ENCODE results near the gene OTX2. TPM values are rescaled to one million over a fixed set of nuclear protein-coding genes. Genes with fewer than 3 reads are reported as not detected.

The OTX2 gene
- polyA plus RNA-seq (2011; rRNA removed) (not detected in 2 replicates), polyA minus RNA-seq (2011; rRNA and poly(A)+ RNA removed) (not detected in 2 replicates)

DNA sequence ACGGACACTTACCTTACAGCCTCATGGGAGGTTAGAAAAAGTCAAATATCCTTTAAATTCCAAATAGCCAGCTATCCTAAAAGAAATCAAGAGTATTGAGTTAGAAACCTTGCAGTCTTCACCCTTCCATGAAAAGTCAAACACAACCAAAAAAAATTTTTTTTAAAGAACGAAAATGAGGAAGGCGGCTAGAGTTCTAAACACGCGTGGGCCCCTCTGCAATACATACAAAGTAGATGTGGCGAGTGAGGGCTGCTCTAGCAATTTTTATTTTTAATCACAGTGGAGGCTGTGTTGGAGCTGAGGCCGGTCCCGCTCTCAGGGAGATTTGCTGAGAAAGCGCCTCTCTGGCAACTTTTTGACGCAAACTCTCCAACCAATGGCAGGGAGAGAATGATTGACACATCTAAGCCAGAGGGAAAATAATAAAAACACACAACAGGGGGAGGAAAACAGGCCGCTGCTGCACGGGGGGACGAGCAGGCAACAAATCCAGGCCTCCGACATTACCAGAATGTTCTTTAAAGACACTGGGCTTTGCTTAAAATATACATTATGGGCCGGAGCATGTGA lies at the start of gene OTX2:
Gene OTX2, minus strand, starts transcription at position 333 of the 573 bp plus-strand sequence. CDS start 5,023 bp downstream, outside the sequence.
- H3K36me3 ChIP-seq (ENCODE audit: control insufficient read depth, insufficient read depth, low read length), result no peaks in the 10 kb centered on the region
- no peak within 1 kb of the TSS for H3K4me3 ChIP-seq (ENCODE audit: low read depth, low read length)
- DNase-seq (ENCODE audit: low read depth), result no peak
- TF ChIP-seq CTCF (IDR thresholded peaks at IDR 0.05; ENCODE audit: insufficient read depth, low read depth, low read length), result no peak
- ChIA-PET POLR2A (no interaction called here), CTCF (no interaction called here)
- peaks cover 56% of the 10 kb centered on the region for H3K27me3 ChIP-seq (ENCODE audit: control insufficient read depth, insufficient read depth, low read length)

- ChIA-PET POLR2A (no interaction called here), CTCF (no interaction called here)
- Histone ChIP-seq H3K27me3 (ENCODE audit: control insufficient read depth, insufficient read depth, low read length) (no peaks in the 10 kb centered on the region), H3K4me3 (ENCODE audit: low read depth, low read length) (no peak overlapping the region), H3K36me3 (ENCODE audit: control insufficient read depth, insufficient read depth, low read length) (no peaks in the 10 kb centered on the region)
- no peak for DNase-seq (ENCODE audit: low read depth)
- TF ChIP-seq CTCF (IDR thresholded peaks at IDR 0.05; ENCODE audit: insufficient read depth, low read depth, low read length), result no peak
Observed at GRCh38 chr14:56858422-56858821, 48.1 kb upstream of the OTX2 start.

- Histone ChIP-seq H3K36me3 (ENCODE audit: control insufficient read depth, insufficient read depth, low read length) (no peaks in the 10 kb centered on the region), H3K27me3 (ENCODE audit: control insufficient read depth, insufficient read depth, low read length) (no peaks in the 10 kb centered on the region), H3K4me3 (ENCODE audit: low read depth, low read length) (no peak overlapping the region)
- no peak for TF ChIP-seq CTCF (IDR thresholded peaks at IDR 0.05; ENCODE audit: insufficient read depth, low read depth, low read length)
- POLR2A ChIA-PET, result no interaction called here
- CTCF ChIA-PET, result no interaction called here
- no peak for DNase-seq (ENCODE audit: low read depth)
Observed at GRCh38 chr14:56857216-56857615, 46.9 kb upstream of the OTX2 start.

DNA sequence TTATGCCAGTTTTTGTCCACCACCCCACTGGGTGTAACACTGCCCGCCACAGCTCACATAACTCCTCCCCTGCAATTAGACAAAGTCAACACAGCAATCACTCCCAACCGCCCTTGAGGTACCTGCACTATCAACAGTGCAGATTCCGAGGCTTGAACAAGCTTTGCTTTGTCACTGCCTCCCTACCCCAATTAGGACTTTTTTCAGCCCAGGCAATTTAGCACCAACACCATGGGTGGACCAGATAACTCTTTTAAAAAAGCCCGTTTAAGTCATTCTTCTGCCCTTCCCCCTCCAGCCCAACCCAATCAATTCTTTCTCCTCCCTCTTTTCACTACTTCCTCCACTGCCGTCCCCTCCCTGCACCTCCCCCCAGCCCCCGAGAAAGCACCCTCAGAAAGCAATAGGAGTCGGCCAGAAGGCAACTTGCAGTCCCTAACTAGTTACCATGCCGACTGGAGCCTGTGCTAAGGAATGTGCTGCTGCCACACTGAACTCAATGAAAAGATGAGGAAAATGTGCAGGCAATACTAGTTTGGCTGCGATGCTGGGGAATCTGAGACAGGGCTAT lies 45.7 kb upstream of the OTX2 start:
- POLR2A ChIA-PET, result no interaction called here
- DNase-seq (ENCODE audit: low read depth), result no peak
- no peaks in the 10 kb centered on the region for H3K27me3 ChIP-seq (ENCODE audit: control insufficient read depth, insufficient read depth, low read length)
- TF ChIP-seq CTCF (IDR thresholded peaks at IDR 0.05; ENCODE audit: insufficient read depth, low read depth, low read length), result no peak
- no peak overlapping the region for H3K4me3 ChIP-seq (ENCODE audit: low read depth, low read length)
- CTCF ChIA-PET, result interaction anchor here (0.6 kb wide), 1 partner anchor 372 kb away, joined by 3 read pairs; no protein-coding TSS in a partner anchor
- H3K36me3 ChIP-seq (ENCODE audit: control insufficient read depth, insufficient read depth, low read length), result no peaks in the 10 kb centered on the region

GRCh38 chr14:56854325-56854724 lies 44.0 kb upstream of the OTX2 start:
- H3K27me3 ChIP-seq (ENCODE audit: control insufficient read depth, insufficient read depth, low read length), result no peaks in the 10 kb centered on the region
- ChIA-PET CTCF (no interaction called here), POLR2A (no interaction called here)
- H3K4me3 ChIP-seq (ENCODE audit: low read depth, low read length), result no peak overlapping the region
- no peak for TF ChIP-seq CTCF (IDR thresholded peaks at IDR 0.05; ENCODE audit: insufficient read depth, low read depth, low read length)
- DNase-seq (ENCODE audit: low read depth), result no peak
- H3K36me3 ChIP-seq (ENCODE audit: control insufficient read depth, insufficient read depth, low read length), result no peaks in the 10 kb centered on the region

Measured in BJ (cell line).